ENCODE results near the gene C6orf136.

GRCh38 chr6:30676660-30677285, 29.8 kb downstream of the C6orf136 start:
- TF ChIP-seq CTCF (IDR thresholded peaks at IDR 0.05), result no peak
- TF ChIP-seq POLR2AphosphoS5 (IDR thresholded peaks at IDR 0.05; ENCODE audit: insufficient read depth in 1 of 2, low read depth in 1 of 2), result no peak

All from vagina (tissue), 2 donors.